Suprapubic skin (tissue), 4 donors: ENCODE data around the gene HAPLN2. TPM values are rescaled to one million over a fixed set of nuclear protein-coding genes. Genes with fewer than 3 reads are reported as not detected.
"Not testable (repeated sequence)": the region's sequence is repeated elsewhere in the genome, so short reads cannot be mapped to it uniquely, and the experiment has no call there.

Experiments used
- DNase-seq, 2 donors: peaks; one replicate each; pipeline ENCODE4 v3.0.0-alpha.2; 2019; ENCODE audit warnings: low spot score in 2 of 2
- H3K27ac ChIP-seq: fragments of 200-600 bp; sonication (generic); one replicate; pipeline ENCODE4 v1.5.1; 2019
- H3K27me3 ChIP-seq: fragments of 200-600 bp; sonication (generic); one replicate; pipeline ENCODE4 v1.5.1; 2019
- H3K36me3 ChIP-seq: fragments of 200-600 bp; sonication (generic); one replicate; pipeline ENCODE4 v1.5.1; 2019
- H3K4me1 ChIP-seq: fragments of 200-600 bp; sonication (generic); one replicate; pipeline ENCODE4 v1.5.1; 2019
- H3K4me3 ChIP-seq: fragments of 200-600 bp; sonication (generic); one replicate; pipeline ENCODE4 v1.5.1; 2019; ENCODE audit warnings: mild to moderate bottlenecking
- H3K9me3 ChIP-seq: fragments of 200-600 bp; sonication (generic); one replicate; pipeline ENCODE4 v1.5.1; 2019
- EP300 ChIP-seq: sonication (generic); formaldehyde crosslinking; IDR thresholded peaks from one replicate; pipeline ENCODE4 v1.6.1; 2017; ENCODE audit warnings: antibody characterized with exemption
- POLR2A ChIP-seq, 2 donors: fragments of 450-650 bp; IDR thresholded peaks; one replicate each; pipeline ENCODE4 v1.6.1; 2017; ENCODE audit warnings: antibody characterized with exemption in 2 of 2, mild to moderate bottlenecking in 2 of 2, moderate library complexity in 2 of 2
- POLR2AphosphoS5 ChIP-seq, 3 donors: sonication (generic); formaldehyde crosslinking; IDR thresholded peaks; one replicate each; pipeline ENCODE4 v1.6.1; 2017; ENCODE audit warnings: antibody characterized with exemption in 3 of 3
- WGBS: methylation state at CpG from one replicate; pipeline ENCODE4 v1.1.5; 2018; 5-methylcytosine and 5-hydroxymethylcytosine counted together
- total RNA-seq, 4 donors: library from RNA; depleted of rRNA; stranded (reverse); fragments of >200 nt; gene quantifications; one replicate each; pipeline ENCODE4 v1.1.0, GENCODE V29; 2016
- TF ChIP-seq, protein P1 (sequence below), 2 donors: fragments of 200-600 bp in 1 of 2; fragments of 450-650 bp in 1 of 2; sonication (generic) in 1 of 2; IDR thresholded peaks; one replicate each; pipeline ENCODE4 v1.5.1; 2016 to 2019; ENCODE audit warnings: antibody characterized with exemption in 2 of 2, mild to moderate bottlenecking in 1 of 2, moderate library complexity in 1 of 2

Gene HAPLN2
- total RNA-seq, 4 donors from 2014 or later, result 1.0 to 2.9 TPM; not detected in 2

DNA sequence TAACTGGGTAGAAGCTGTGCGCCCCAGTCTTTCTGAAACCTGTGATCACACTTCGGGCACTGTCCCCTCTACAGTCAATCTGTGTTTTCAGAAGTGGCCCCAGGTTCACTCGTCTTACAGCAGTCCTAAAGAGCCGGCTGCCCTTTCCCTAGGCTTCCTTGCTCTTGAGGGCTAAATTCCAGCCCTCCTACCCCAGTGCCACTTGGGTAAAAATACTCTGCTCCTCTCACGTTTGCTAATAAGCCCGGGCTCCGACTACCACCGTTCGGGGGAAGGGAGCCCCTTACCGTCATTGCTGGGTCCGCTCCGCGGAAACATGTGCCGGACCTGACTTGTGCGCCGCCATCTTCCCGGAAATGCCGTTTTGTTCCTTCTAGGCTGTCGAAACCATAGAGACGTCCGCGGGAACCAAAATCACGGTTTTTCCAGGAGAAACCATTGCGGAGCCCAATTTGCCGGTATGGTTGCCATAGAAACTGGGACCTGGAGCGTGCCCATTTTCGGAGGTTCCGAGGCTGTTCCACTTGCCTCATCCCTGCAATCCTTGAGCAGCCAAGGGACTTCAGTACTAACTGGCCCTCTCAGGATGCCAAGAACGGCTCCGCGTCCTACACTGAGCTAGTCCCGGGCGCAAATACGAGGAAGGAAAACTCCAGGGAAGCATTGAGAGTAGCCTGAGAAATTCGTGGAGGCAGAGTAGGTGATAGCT, 17.9 kb upstream of the HAPLN2 start, which contains the start of gene GPATCH4:
GPATCH4 (minus strand) TSS at position 358 of the 709 bp plus-strand sequence.
- peaks cover 24% of the 10 kb centered on the region for H3K4me1 ChIP-seq

GRCh38 chr1:156601892-156602291, 17.3 kb upstream of the HAPLN2 start:
- DNase-seq, result no peak
- Histone ChIP-seq H3K36me3 (peaks cover 20% of the 10 kb centered on the region), H3K9me3 (no peaks in the 10 kb centered on the region), H3K27ac (peak overlapping the region; percentile 70), H3K4me3 (peak overlapping the region; percentile 67), H3K4me1 (peaks cover 24% of the 10 kb centered on the region), H3K27me3 (no peaks in the 10 kb centered on the region)
- 58% methylated on average over 12 of the region's 12 CpGs for WGBS
- TF ChIP-seq POLR2AphosphoS5 (IDR thresholded peaks at IDR 0.05), result no peak
- no peak for TF ChIP-seq POLR2A (IDR thresholded peaks at IDR 0.05)
- TF ChIP-seq EP300, result no peak
- TF ChIP-seq, protein P1, sequence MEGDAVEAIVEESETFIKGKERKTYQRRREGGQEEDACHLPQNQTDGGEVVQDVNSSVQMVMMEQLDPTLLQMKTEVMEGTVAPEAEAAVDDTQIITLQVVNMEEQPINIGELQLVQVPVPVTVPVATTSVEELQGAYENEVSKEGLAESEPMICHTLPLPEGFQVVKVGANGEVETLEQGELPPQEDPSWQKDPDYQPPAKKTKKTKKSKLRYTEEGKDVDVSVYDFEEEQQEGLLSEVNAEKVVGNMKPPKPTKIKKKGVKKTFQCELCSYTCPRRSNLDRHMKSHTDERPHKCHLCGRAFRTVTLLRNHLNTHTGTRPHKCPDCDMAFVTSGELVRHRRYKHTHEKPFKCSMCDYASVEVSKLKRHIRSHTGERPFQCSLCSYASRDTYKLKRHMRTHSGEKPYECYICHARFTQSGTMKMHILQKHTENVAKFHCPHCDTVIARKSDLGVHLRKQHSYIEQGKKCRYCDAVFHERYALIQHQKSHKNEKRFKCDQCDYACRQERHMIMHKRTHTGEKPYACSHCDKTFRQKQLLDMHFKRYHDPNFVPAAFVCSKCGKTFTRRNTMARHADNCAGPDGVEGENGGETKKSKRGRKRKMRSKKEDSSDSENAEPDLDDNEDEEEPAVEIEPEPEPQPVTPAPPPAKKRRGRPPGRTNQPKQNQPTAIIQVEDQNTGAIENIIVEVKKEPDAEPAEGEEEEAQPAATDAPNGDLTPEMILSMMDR (IDR thresholded peaks at IDR 0.05), result no peak

More for the DNA sequence above, 17.9 kb upstream of the HAPLN2 start, which contains the start of gene GPATCH4:
- Histone ChIP-seq H3K27ac (peak within 1 kb of the TSS; percentile 70), H3K9me3 (no peaks in the 10 kb centered on the region), H3K27me3 (no peaks in the 10 kb centered on the region), H3K4me3 (peak within 1 kb of the TSS; percentile 67), H3K36me3 (peaks cover 26% of the 10 kb centered on the region)
- TF ChIP-seq POLR2AphosphoS5 (IDR thresholded peaks at IDR 0.05) (peak in 1 of 3 donors; percentile 46), POLR2A (IDR thresholded peaks at IDR 0.05) (peak in 1 of 2 donors; percentile 43)
- TF ChIP-seq, protein P1 (IDR thresholded peaks at IDR 0.05), result no peak
- under 1% methylated on average over 22 of the region's 35 CpGs for WGBS
- peak; percentile 89 to 90 for DNase-seq

DNA sequence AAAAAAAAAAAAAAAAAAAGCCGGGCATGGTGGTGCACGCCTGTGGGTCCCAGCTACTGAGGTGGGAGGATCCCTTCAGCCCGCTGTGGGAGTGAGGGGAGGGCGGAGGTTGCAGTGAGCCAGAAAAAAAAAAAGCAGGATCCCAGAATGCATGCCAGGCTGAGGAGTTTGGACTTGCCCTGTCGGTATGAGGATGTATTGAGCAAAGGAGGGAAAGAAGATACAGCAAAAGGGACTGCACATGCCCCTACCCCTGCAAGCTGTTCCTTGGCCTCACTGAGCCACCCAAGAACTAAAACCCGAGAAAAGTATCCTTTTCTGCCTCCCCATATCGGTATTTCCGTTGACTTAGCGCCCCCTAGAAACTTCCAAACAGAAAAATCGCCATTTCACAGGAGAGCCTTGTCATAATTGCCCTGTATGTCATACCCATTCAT, 16.6 kb upstream of the HAPLN2 start:
- DNase-seq, result no peak
- no peak overlapping the region for H3K4me3 ChIP-seq
- H3K4me1 ChIP-seq, result peaks cover 24% of the 10 kb centered on the region
- TF ChIP-seq POLR2AphosphoS5 (IDR thresholded peaks at IDR 0.05) (no peak), EP300 (no peak), POLR2A (IDR thresholded peaks at IDR 0.05) (no peak)
- H3K36me3 ChIP-seq, result peaks cover 13% of the 10 kb centered on the region
- H3K27ac ChIP-seq, result no peak overlapping the region
- no peaks in the 10 kb centered on the region for H3K27me3 ChIP-seq
- no peaks in the 10 kb centered on the region for H3K9me3 ChIP-seq
- 20% methylated on average over 10 of the region's 10 CpGs for WGBS

DNA sequence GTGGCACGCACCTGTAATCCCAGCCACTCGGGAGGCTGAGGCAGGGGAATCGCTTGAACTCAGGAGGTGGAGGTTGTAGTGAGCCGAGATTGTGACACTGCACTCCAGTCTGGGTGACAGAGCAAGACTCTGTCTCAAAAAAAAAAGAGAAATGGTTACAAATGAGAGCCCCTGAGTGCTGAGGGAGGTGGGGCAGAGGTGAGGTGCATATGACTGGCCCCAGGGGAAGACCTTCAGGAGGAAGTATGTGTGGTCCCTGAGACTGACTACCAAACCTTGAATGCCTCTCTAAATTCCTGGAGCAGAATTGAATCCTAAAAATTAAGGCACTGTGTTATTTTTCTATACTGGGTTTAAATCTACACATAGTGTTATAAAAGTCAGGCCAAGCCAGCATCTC, 11.9 kb upstream of the HAPLN2 start:
- not testable (repeated sequence) for H3K4me3 ChIP-seq, H3K9me3 ChIP-seq, H3K27ac ChIP-seq, H3K36me3 ChIP-seq, DNase-seq
- H3K4me1 ChIP-seq, result peaks cover 11% of the 10 kb centered on the region
- 90% methylated on average over 4 of the region's 4 CpGs for WGBS
- H3K27me3 ChIP-seq, result peaks cover 22% of the 10 kb centered on the region

DNA sequence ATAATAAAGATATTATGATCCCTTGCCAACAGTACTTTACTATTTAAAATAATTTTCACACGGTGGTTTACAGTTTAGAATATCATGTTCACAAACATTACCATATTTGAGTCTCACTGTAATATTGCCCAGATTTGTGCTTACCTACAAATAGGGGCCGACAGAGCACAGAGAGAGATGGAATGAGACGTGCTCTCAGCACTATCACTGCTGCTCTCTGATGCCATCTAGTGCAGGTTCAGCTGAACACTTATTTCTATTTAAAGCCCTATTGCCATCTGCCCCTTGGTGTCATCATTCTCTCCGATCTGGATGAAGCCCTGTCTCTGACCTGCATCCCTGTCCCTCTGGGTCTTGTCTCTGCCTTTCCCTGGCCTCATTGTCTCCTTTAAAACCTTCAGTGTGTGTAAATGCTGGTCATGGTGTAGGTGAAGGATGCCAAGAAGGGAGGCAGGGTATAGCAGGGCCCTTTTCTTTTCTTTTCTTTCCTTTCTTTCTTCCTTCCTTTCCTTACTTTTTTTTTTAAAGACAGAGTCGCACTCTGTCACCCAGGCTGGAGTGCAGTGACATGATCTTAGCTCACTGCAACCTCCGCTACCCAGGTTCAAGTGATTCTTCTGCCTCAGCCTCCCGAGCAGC, 11.1 kb upstream of the HAPLN2 start:
- Histone ChIP-seq H3K27ac (no peak overlapping the region), H3K36me3 (no peaks in the 10 kb centered on the region), H3K9me3 (no peaks in the 10 kb centered on the region), H3K27me3 (peaks cover 25% of the 10 kb centered on the region), H3K4me1 (peaks cover 6% of the 10 kb centered on the region), H3K4me3 (no peak overlapping the region)
- WGBS, result 33% methylated on average over 7 of the region's 7 CpGs
- no peak for DNase-seq
- TF ChIP-seq, protein P1 (IDR thresholded peaks at IDR 0.05), result peak; percentile 53 to 80
- TF ChIP-seq POLR2A (IDR thresholded peaks at IDR 0.05), result no peak

- Histone ChIP-seq H3K9me3 (no peaks in the 10 kb centered on the region), H3K27me3 (peaks cover 25% of the 10 kb centered on the region), H3K4me1 (peaks cover 6% of the 10 kb centered on the region), H3K27ac (no peak overlapping the region), H3K36me3 (no peaks in the 10 kb centered on the region), H3K4me3 (no peak overlapping the region)
- 41% methylated on average over 6 of the region's 6 CpGs for WGBS
- no peak for DNase-seq
- no peak for TF ChIP-seq POLR2A (IDR thresholded peaks at IDR 0.05)
- TF ChIP-seq EP300, result no peak
- no peak for TF ChIP-seq POLR2AphosphoS5 (IDR thresholded peaks at IDR 0.05)
- TF ChIP-seq, protein P1 (IDR thresholded peaks at IDR 0.05), result peak; percentile 11 to 45
Measured at GRCh38 chr1:156608981-156609380, 10.2 kb upstream of the HAPLN2 start.

- H3K9me3 ChIP-seq, DNase-seq, H3K4me1 ChIP-seq, H3K4me3 ChIP-seq, H3K27ac ChIP-seq, H3K36me3 ChIP-seq: not testable (repeated sequence)
- 90% methylated on average over 9 of the region's 9 CpGs for WGBS
- peaks cover 26% of the 10 kb centered on the region for H3K27me3 ChIP-seq
Measured at GRCh38 chr1:156610072-156610471, 9.1 kb upstream of the HAPLN2 start.
